GM19240 (cell line): Measurements from ENCODE around the gene IFT25.

Experiments used
- DNase-seq: peaks from one replicate; pipeline ENCODE4 v3.0.0; 2011; ENCODE audit warnings: low spot score; ENCODE audit not compliant: insufficient read length

Gene IFT25

GRCh38 chr1:53957194-53957818, 11.8 kb upstream of the IFT25 start:
- no peak for DNase-seq

GRCh38 chr1:53956308-53957168, 11.0 kb upstream of the IFT25 start:
- no peak for DNase-seq

GRCh38 chr1:53954128-53954527, 8.6 kb upstream of the IFT25 start:
- DNase-seq, result no peak

GRCh38 chr1:53951697-53952096, 6.2 kb upstream of the IFT25 start:
- no peak for DNase-seq

GRCh38 chr1:53949023-53949990, 3.8 kb upstream of the IFT25 start:
- DNase-seq, result no peak

GRCh38 chr1:53948291-53948690, 2.8 kb upstream of the IFT25 start:
- DNase-seq, result no peak

GRCh38 chr1:53947172-53947907, 1.8 kb upstream of the IFT25 start:
- DNase-seq, result no peak

- no peak for DNase-seq
These were observed 1.0 kb upstream of the IFT25 start, which contains the start of gene LRRC42 for GRCh38 chr1:53946252-53947171. LRRC42 (plus strand) TSS chr1:53946350; CDS start chr1:53952000, 5,650 bp downstream.

GRCh38 chr1:53945183-53945432, 391 bp downstream of the IFT25 start:
- DNase-seq, result no peak

- no peak for DNase-seq
These were observed 873 bp downstream of the IFT25 start for GRCh38 chr1:53944469-53945182.

- DNase-seq, result no peak
These were observed 1.9 kb downstream of the IFT25 start for GRCh38 chr1:53943490-53944043.

- no peak for DNase-seq
These were observed 2.4 kb downstream of the IFT25 start for GRCh38 chr1:53943090-53943489.

- no peak for DNase-seq
These were observed 3.2 kb downstream of the IFT25 start for GRCh38 chr1:53942127-53942957.

GRCh38 chr1:53938136-53938830, 7.2 kb downstream of the IFT25 start:
- no peak for DNase-seq

GRCh38 chr1:53936430-53936829, 9.1 kb downstream of the IFT25 start:
- DNase-seq, result no peak

- DNase-seq, result no peak
These were observed 11.2 kb downstream of the IFT25 start for GRCh38 chr1:53934170-53934765.

GRCh38 chr1:53931523-53931922, 14.0 kb downstream of the IFT25 start:
- DNase-seq, result no peak
